ENCODE measurements around the gene KISS1R.

DNA sequence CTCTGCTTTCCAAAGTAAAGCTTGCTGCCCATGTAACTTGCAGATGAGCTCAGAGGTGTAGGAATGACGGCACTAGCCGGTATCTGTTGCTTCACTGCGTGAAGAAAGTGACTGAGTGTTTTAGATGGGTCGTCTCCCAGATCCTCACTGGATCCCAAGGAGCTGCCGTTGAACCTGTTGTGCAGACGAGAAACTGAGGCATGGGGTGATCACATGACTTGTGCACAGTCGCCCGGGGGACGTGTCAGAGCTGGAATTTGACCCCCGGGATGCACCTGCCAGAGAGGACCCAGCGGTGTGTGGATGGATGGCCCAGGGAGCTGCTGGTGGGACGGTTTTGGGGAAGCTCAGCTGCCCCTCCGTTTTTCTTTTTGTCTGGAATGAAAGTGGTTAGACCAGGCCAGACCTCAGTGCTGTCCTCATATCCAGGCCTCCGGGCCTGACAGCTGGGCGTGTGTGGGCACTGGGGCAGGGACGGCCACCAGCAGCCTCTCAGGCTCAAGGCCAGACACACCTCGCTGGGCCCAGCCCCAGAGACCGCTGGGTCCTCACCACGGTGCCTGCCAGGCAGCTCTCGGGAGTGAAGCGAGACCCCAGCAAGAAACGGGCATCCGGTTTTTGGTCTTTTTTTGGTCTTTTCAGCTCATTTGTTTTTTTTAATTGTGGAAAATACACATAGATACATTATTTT is 21.2 kb downstream of the KISS1R start:
- TF ChIP-seq, protein P1, sequence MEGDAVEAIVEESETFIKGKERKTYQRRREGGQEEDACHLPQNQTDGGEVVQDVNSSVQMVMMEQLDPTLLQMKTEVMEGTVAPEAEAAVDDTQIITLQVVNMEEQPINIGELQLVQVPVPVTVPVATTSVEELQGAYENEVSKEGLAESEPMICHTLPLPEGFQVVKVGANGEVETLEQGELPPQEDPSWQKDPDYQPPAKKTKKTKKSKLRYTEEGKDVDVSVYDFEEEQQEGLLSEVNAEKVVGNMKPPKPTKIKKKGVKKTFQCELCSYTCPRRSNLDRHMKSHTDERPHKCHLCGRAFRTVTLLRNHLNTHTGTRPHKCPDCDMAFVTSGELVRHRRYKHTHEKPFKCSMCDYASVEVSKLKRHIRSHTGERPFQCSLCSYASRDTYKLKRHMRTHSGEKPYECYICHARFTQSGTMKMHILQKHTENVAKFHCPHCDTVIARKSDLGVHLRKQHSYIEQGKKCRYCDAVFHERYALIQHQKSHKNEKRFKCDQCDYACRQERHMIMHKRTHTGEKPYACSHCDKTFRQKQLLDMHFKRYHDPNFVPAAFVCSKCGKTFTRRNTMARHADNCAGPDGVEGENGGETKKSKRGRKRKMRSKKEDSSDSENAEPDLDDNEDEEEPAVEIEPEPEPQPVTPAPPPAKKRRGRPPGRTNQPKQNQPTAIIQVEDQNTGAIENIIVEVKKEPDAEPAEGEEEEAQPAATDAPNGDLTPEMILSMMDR (conservative IDR thresholded peaks at IDR 0.05 in 1 of 2, IDR thresholded peaks at IDR 0.05 in 1 of 2; ENCODE audit: low read depth in 1 of 2, low read length in 2 of 2) = no peak
- no peak for TF ChIP-seq EZH2 (IDR thresholded peaks at IDR 0.05; ENCODE audit: low read length, missing control alignments)

All from fibroblast of lung (primary cell).